Activated T-cell treated with anti-CD3 and anti-CD28 coated beads, Interleukin-2, amount 50 U/mL, for 24 hours (primary cell): ENCODE results near the gene RAET1E.
"Not testable (repeated sequence)": the region's sequence is repeated elsewhere in the genome, so short reads cannot be mapped to it uniquely, and the experiment has no call there.

Source experiments
- DNase-seq: peaks from one replicate; pipeline ENCODE4 v3.0.0-alpha.2; 2020
- H3K27ac Mint-ChIP-seq: 2 replicates; pipeline ENCODE4 v1.8.0; 2020; ENCODE audit warnings: mild to moderate bottlenecking, mixed read lengths
- H3K27me3 Mint-ChIP-seq: 2 replicates; pipeline ENCODE4 v1.8.0; 2020; ENCODE audit warnings: mixed read lengths
- H3K36me3 Mint-ChIP-seq: 2 replicates; pipeline ENCODE4 v1.8.0; 2020; ENCODE audit warnings: low read depth, mixed read lengths
- H3K4me1 Mint-ChIP-seq: 2 replicates; pipeline ENCODE4 v1.8.0; 2020; ENCODE audit warnings: low read depth, mixed read lengths
- H3K4me3 Mint-ChIP-seq: 2 replicates; pipeline ENCODE4 v1.8.0; 2020; ENCODE audit warnings: mild to moderate bottlenecking, moderate library complexity, mixed read lengths
- H3K9me3 Mint-ChIP-seq: 2 replicates; pipeline ENCODE4 v1.8.0; 2020; ENCODE audit warnings: mixed read lengths

RAET1E gene

GRCh38 chr6:149860834-149861602, 36.9 kb downstream of the RAET1E start:
- Mint-ChIP-seq H3K4me1 (peaks cover 15% of the 10 kb centered on the region), H3K27me3 (peaks cover 28% of the 10 kb centered on the region), H3K27ac (no peak overlapping the region), H3K4me3 (no peak overlapping the region), H3K9me3 (no peaks in the 10 kb centered on the region), H3K36me3 (no peaks in the 10 kb centered on the region)
- no peak for DNase-seq

- Mint-ChIP-seq H3K27ac (no peak overlapping the region), H3K27me3 (peaks cover 28% of the 10 kb centered on the region), H3K4me3 (no peak overlapping the region), H3K36me3 (no peaks in the 10 kb centered on the region), H3K4me1 (peaks cover 15% of the 10 kb centered on the region), H3K9me3 (no peaks in the 10 kb centered on the region)
- DNase-seq = no peak
These were observed 37.4 kb downstream of the RAET1E start for GRCh38 chr6:149860513-149860833.

- peaks cover 13% of the 10 kb centered on the region for H3K4me1 Mint-ChIP-seq
- H3K9me3 Mint-ChIP-seq = no peaks in the 10 kb centered on the region
- no peak overlapping the region for H3K4me3 Mint-ChIP-seq
- peaks cover 28% of the 10 kb centered on the region for H3K27me3 Mint-ChIP-seq
- no peak overlapping the region for H3K27ac Mint-ChIP-seq
- no peak for DNase-seq
- H3K36me3 Mint-ChIP-seq = no peaks in the 10 kb centered on the region
These were observed 38.0 kb downstream of the RAET1E start for GRCh38 chr6:149859938-149860337.

GRCh38 chr6:149859368-149859767, 38.5 kb downstream of the RAET1E start:
- H3K27me3 Mint-ChIP-seq = peaks cover 31% of the 10 kb centered on the region

GRCh38 chr6:149857541-149857940, 40.4 kb downstream of the RAET1E start:
- Mint-ChIP-seq H3K4me3 (no peak overlapping the region), H3K27me3 (peaks cover 26% of the 10 kb centered on the region), H3K36me3 (no peaks in the 10 kb centered on the region), H3K9me3 (no peaks in the 10 kb centered on the region), H3K4me1 (peaks cover 4% of the 10 kb centered on the region), H3K27ac (no peak overlapping the region)
- no peak for DNase-seq

More at GRCh38 chr6:149859368-149859767, 38.5 kb downstream of the RAET1E start:
- no peak overlapping the region for H3K27ac Mint-ChIP-seq
- no peaks in the 10 kb centered on the region for H3K9me3 Mint-ChIP-seq
- DNase-seq = no peak
- H3K36me3 Mint-ChIP-seq = no peaks in the 10 kb centered on the region
- no peak overlapping the region for H3K4me3 Mint-ChIP-seq
- peaks cover 7% of the 10 kb centered on the region for H3K4me1 Mint-ChIP-seq

- Mint-ChIP-seq H3K27ac (no peak overlapping the region), H3K27me3 (peaks cover 18% of the 10 kb centered on the region), H3K4me3 (no peak overlapping the region), H3K4me1 (peaks cover 11% of the 10 kb centered on the region), H3K36me3 (no peaks in the 10 kb centered on the region), H3K9me3 (no peaks in the 10 kb centered on the region)
- no peak for DNase-seq
These were observed 41.5 kb downstream of the RAET1E start for GRCh38 chr6:149856256-149856994.

- Mint-ChIP-seq H3K9me3 (no peaks in the 10 kb centered on the region), H3K27ac (no peak overlapping the region), H3K36me3 (no peaks in the 10 kb centered on the region), H3K4me3 (no peak overlapping the region), H3K4me1 (peaks cover 11% of the 10 kb centered on the region), H3K27me3 (peaks cover 11% of the 10 kb centered on the region)
- DNase-seq = no peak
These were observed 42.2 kb downstream of the RAET1E start for GRCh38 chr6:149855741-149856140.

- DNase-seq = no peak
- H3K4me3 Mint-ChIP-seq = no peak overlapping the region
- no peak overlapping the region for H3K27ac Mint-ChIP-seq
- peaks cover 11% of the 10 kb centered on the region for H3K4me1 Mint-ChIP-seq
- H3K9me3 Mint-ChIP-seq = no peaks in the 10 kb centered on the region
- H3K27me3 Mint-ChIP-seq = peaks cover 6% of the 10 kb centered on the region
- no peaks in the 10 kb centered on the region for H3K36me3 Mint-ChIP-seq
These were observed 42.8 kb downstream of the RAET1E start for GRCh38 chr6:149855040-149855654.

GRCh38 chr6:149854532-149854931, 43.4 kb downstream of the RAET1E start:
- DNase-seq = no peak
- Mint-ChIP-seq H3K4me3 (no peak overlapping the region), H3K36me3 (no peaks in the 10 kb centered on the region), H3K9me3 (no peaks in the 10 kb centered on the region), H3K27me3 (peaks cover 6% of the 10 kb centered on the region), H3K27ac (no peak overlapping the region), H3K4me1 (peaks cover 11% of the 10 kb centered on the region)

- H3K4me3 Mint-ChIP-seq, H3K36me3 Mint-ChIP-seq, H3K27me3 Mint-ChIP-seq, DNase-seq, H3K9me3 Mint-ChIP-seq, H3K27ac Mint-ChIP-seq: not testable (repeated sequence)
- peaks cover 11% of the 10 kb centered on the region for H3K4me1 Mint-ChIP-seq
These were observed 43.9 kb downstream of the RAET1E start for GRCh38 chr6:149854017-149854416.

GRCh38 chr6:149852881-149853280, 45.0 kb downstream of the RAET1E start:
- H3K27me3 Mint-ChIP-seq = peaks cover 3% of the 10 kb centered on the region
- H3K27ac Mint-ChIP-seq = no peak overlapping the region
- peaks cover 11% of the 10 kb centered on the region for H3K4me1 Mint-ChIP-seq
- no peak for DNase-seq
- no peaks in the 10 kb centered on the region for H3K36me3 Mint-ChIP-seq
- no peaks in the 10 kb centered on the region for H3K9me3 Mint-ChIP-seq
- H3K4me3 Mint-ChIP-seq = no peak overlapping the region

- H3K27me3 Mint-ChIP-seq = peaks cover 3% of the 10 kb centered on the region
- H3K36me3 Mint-ChIP-seq = no peaks in the 10 kb centered on the region
- H3K4me1 Mint-ChIP-seq = peaks cover 15% of the 10 kb centered on the region
- DNase-seq = no peak
- H3K9me3 Mint-ChIP-seq = no peaks in the 10 kb centered on the region
- no peak overlapping the region for H3K27ac Mint-ChIP-seq
- no peak overlapping the region for H3K4me3 Mint-ChIP-seq
These were observed 45.7 kb downstream of the RAET1E start for GRCh38 chr6:149852180-149852579.

GRCh38 chr6:149851461-149852110, 46.3 kb downstream of the RAET1E start:
- Mint-ChIP-seq H3K9me3 (no peaks in the 10 kb centered on the region), H3K27me3 (peaks cover 3% of the 10 kb centered on the region), H3K36me3 (no peaks in the 10 kb centered on the region), H3K4me3 (no peak overlapping the region), H3K27ac (no peak overlapping the region), H3K4me1 (peaks cover 15% of the 10 kb centered on the region)
- DNase-seq = no peak

- not testable (repeated sequence) for H3K36me3 Mint-ChIP-seq, H3K27me3 Mint-ChIP-seq, H3K27ac Mint-ChIP-seq, H3K4me3 Mint-ChIP-seq, H3K9me3 Mint-ChIP-seq, DNase-seq
- H3K4me1 Mint-ChIP-seq = peaks cover 15% of the 10 kb centered on the region
These were observed 49.6 kb downstream of the RAET1E start for GRCh38 chr6:149848343-149848742.
